HG02973 (cell line): ENCODE results near the gene UPF3A.
"Not testable (repeated sequence)": the region's sequence is repeated elsewhere in the genome, so short reads cannot be mapped to it uniquely, and the experiment has no call there.

Source experiments
- ATAC-seq: cut with Tn5 transposase; IDR thresholded peaks from one replicate; pipeline ENCODE4 v1.9.1; 2021; ENCODE audit warnings: moderate library complexity; ENCODE audit not compliant: unreplicated experiment

The UPF3A gene

DNA sequence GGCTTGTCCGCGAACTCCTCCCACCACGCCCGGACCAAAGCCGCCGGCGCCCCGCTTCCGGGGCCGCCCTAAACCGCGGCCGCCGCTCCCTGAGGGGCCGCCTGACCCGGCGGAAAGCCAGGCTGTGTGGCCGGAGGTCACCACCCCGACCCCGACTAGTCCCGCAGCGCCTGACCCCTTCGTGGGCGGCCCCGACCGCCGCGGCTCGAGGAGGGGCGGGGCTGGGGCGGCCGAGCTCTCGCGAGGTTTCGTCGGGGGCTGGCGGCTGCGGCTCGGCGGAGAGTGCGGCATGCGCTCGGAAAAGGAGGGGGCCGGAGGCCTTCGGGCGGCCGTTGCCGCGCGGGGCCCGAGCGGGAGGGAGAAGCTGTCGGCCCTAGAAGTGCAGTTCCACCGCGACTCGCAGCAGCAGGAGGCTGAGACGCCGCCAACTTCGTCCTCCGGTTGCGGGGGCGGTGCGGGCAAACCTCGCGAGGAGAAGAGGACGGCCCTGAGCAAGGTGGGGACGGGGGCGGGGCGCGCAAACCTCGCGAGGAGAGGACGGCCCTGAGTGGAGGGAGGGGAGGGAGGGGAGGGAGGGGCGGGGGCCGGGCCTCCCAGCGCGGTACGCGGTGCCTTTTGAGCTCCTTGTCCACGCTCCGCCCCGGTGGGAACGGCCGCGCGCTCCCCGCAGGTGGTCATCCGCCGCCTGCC, at the start of gene UPF3A:
Gene UPF3A (plus strand): TSS at position 251 of the 690 bp plus-strand sequence. CDS start 39 bp downstream, at position 290.
- peak; percentile 67 for ATAC-seq

DNA sequence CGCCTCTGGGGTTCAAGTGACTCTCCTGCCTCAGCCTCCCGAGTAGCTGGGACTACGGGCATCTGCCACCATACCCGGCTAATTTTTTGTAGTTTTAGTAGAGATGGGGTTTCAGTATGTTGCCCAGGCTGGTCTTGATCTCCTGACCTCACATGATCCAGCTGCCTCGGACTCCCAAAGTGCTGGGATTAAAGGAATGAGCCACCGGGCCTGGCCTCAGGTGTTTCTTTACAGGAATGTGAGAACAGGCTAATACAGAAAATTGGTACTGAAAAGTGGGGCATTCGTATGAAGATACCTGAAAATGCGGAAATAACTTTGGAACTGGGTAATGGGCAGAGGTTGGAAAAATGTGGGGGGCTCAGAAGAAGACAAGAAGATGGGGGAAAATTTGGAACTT, 49.5 kb upstream of the UPF3A start:
- no peak for ATAC-seq

- ATAC-seq: no peak
These were observed 47.1 kb upstream of the UPF3A start for GRCh38 chr13:114234266-114234644.

DNA sequence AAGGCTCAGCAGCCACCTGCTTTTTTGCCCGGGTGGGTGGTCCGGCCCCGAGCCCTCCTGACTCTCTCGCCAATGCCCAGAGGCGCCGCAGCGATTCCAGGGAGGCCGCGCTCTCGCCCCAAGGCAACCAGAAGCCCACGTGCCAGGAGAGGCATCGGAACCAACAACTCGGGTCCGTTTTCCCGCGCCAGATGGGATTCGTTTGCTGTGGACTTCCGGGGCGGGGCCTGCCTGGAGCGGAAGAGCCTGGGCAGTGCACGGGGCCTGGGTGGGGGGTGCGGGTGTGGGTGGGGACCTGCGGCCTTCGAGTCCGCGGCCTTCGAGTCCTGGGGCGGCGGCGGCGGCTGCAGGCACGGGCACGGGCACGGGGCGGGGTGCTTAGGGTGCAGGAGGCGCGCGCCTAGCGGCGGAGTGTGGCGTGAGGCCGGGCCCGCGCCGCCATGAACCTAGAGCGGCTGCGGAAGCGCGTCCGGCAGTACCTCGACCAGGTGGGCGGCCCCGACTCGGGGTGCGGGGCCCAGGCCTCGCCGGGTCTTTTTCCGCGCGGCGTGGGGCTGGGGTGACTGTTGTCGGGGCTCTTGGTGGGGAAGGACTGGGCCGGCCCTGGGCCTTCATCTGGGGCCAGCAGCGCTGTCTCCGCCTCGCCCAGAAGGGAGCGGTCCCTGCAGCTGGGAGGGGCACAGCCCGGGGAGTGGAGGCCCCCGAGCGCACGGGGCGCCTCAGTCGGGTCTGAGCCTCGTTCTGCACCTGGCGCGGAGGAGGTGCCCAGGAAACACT, 46.6 kb upstream of the UPF3A start, which contains the start of gene CDC16:
Gene CDC16 (plus strand): TSS at position 253 of the 777 bp plus-strand sequence. CDS start 188 bp downstream, at position 441.
- ATAC-seq: peak; percentile 89

DNA sequence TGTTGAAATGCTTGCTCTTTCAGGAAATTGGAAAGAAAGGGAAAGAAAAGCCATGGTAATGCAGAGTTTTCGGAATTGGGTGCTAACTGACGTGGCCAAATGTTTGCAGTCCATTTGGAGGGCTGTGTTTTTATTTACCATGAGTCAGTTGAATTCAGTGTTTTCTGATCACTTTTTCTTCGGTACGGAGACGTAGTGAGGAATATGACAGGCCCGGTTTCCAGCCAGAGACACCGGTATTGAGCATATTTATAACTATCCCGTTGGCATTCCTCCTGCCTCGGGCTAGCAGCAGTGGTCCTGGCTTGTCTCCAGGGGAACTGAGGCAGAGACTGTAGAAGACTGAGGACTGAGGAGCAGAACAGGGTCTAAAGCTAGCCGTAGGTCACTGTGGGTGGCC, 45.7 kb upstream of the UPF3A start:
- ATAC-seq: no peak

GRCh38 chr13:114236227-114236626, 45.2 kb upstream of the UPF3A start:
- ATAC-seq: no peak

DNA sequence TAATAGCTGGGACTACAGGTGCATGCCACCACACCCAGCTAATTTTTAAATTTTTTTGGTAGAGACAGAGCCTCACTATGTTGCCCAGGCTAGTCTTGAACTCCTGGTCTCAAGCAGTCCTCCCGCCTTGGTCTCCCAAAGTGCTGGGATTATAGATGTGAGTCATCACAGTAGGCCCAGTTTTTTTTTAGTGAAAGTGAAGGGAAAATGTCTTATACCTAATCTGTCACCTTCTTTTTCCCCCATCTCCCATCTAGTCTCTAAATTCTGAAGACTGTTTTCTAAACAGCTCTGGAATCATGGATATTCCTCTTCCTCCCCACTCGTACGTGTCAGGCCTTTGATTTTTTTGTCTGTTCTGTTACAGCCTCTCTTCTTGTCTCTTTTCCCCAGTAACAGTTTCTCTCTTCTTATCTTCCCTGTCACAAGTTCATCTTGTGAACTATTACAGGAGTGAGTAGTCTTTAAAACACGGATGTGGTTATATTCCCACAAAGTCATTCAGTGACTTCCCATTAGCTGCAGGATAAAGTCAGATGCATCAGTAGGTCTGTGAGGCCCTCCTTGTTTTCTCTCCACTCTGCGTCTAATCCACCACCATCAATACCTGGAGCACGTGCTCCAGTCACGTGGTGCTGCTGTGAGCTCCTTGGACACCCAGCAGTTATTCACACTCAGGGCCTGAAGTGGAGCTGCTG, 43.8 kb upstream of the UPF3A start:
- ATAC-seq: no peak

GRCh38 chr13:114241918-114242317, 39.5 kb upstream of the UPF3A start:
- ATAC-seq: no peak

DNA sequence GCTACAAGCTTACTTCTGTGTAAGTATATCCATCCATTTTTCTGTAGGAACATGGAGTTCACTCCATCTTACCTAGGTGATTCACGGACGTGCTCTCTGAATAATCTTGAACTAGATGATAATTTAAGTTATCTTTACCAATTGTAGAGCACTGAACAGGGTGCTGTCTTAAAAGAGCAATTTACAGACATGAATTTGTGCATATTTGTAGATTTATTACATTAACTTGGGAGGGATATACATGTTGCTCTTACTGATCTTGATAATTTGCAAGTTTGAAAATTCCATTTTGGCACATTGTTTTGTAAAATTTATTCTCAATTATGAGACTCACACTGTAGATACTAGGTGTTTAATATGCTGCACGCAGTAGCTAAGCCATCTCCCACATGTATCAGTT, 37.4 kb upstream of the UPF3A start:
- no peak for ATAC-seq

GRCh38 chr13:114244637-114245036, 36.8 kb upstream of the UPF3A start:
- no peak for ATAC-seq

DNA sequence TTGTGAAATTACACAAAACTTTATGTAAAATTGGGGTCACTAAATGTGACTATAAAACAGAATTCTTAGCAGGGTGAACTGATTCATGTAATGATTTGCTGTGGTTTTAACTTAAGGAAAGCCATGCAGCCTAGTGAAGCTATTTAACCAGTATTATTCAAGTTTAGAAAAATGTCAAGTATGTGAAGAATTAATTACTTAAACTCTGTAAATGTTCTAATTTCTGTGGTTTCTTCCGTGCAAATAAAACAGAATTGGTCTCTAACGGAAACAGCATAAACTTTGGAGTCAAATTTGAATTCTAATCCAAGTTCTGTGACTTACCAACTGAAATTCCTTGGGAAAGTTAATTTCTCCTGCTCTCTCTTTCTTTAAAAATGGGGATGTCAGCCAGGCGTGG, 33.4 kb upstream of the UPF3A start:
- no peak for ATAC-seq

DNA sequence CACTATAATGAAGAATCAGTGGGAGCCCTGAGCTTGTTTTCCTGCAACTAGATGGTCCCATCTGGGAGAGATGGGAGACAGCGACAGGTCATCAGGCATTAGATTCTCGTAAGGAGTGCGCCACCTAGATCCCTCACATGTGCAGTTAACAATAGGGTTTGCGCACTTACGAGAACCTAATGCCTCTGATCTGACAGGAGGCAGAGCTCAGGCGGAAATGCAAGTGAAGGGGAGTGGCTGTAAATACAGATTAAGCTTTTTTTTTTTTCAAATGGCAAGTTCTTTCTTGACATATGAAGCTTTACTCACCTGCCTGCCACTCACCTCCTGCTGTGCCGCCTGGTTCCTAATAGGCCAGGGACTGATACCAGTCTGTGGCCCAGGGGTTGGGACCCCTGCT, 32.3 kb upstream of the UPF3A start:
- no peak for ATAC-seq

- not testable (repeated sequence) for ATAC-seq
These were observed 29.6 kb upstream of the UPF3A start for GRCh38 chr13:114251639-114252440.

DNA sequence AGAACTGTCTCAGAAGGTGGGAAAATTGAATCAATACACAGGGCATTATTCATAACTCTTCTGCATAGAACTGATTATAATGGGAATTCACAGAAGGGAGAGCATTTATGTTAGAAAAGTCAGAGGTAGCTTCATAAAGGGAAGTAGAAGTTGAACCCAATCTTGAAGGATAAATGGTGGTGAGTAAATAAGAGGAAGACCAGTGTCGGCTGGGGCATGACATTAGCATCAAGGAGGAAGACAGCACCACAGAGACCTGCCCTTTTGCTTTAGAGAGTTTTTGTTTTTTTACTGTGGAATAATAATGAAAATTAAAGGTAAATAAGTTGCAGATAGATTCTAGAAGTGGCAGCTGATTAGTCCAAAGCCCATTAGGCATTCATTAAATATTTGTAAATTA, 24.9 kb upstream of the UPF3A start:
- no peak for ATAC-seq

GRCh38 chr13:114257014-114257413, 24.4 kb upstream of the UPF3A start:
- ATAC-seq: no peak

DNA sequence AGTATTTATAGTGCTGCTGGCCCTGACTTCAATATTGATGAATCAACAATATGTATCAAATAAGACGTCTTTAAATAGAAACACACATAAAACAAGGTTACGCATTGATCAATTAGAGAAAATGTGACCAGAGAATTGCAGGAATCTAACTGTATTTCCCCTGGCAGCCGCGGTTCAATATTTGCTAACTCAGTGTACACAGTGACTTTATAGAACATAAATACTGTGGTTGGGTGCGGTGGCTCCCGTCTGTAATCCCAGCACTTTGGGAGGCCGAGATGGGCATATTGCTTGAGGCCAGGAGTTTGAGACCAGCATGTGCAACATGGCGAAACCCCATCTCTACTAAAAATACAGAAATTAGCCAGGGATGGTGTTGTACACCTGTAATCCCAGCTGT, 22.8 kb upstream of the UPF3A start:
- no peak for ATAC-seq

- ATAC-seq: no peak
These were observed 22.0 kb upstream of the UPF3A start for GRCh38 chr13:114259374-114259773.

DNA sequence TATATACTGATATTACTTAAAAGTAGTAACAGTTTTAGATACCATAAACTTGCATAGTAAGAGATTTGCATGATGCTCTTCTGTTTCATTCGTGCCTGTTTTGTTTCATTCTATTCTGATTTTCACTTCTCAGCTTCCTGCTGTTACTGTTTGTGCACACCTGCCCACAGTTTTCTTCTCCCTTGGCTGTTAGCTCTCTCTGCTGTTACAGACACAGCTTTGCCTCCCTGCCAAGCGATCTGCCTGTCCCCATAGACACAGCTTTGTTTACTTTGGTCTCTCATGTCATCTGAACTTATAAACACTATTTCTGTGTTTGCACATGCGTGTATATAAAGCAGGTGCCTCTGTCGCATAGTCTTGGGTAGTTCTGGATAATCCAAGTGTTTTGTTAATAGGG, 21.4 kb upstream of the UPF3A start:
- no peak for ATAC-seq

- ATAC-seq: no peak
These were observed 20.6 kb upstream of the UPF3A start for GRCh38 chr13:114260814-114261213.

DNA sequence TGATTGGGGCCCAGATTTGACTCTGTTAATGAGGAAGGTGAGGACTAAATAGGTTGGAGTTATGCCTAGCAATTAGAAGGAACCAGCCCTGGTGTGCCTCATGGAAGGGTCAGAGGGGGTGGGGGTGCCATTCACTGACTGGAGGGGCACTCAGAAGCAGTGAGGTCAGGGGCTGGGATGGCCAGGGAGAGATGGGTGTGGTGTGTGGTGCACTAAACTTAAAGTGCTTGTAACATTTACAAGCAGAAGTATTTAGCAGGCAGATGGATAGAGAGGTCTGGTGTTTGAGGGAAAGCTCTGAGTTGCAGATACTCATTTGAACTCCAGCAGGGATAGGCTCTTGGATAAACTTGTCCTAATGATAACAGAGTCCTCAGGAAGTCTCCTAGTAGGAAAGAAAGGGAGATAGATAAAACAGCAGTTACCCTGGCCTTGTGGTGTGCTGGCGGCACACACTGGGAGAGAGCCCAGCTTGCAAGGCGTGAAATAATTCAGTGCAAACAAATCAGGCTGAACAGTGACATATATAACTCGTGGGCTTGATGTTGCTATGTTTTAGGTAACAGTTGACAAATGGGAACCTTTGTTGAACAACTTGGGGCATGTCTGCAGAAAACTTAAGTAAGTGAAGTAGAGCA, 20.0 kb upstream of the UPF3A start:
- no peak for ATAC-seq
